Astrocyte of the hippocampus (primary cell): ENCODE data around the gene ENTREP1.
"Not testable (repeated sequence)": the region's sequence is repeated elsewhere in the genome, so short reads cannot be mapped to it uniquely, and the experiment has no call there.

Experiments
- DNase-seq: peaks from one replicate; pipeline ENCODE4 v3.0.0; 2011; ENCODE audit warnings: low read depth, low spot score

The ENTREP1 gene

GRCh38 chr9:69409936-69410335 is 84.9 kb downstream of the ENTREP1 start:
- DNase-seq, result not testable (repeated sequence)

- DNase-seq, result no peak
Measured at GRCh38 chr9:69411246-69411645, 86.2 kb downstream of the ENTREP1 start.

- no peak for DNase-seq
Measured at GRCh38 chr9:69411931-69412740, 87.1 kb downstream of the ENTREP1 start.

- peak; percentile 82 for DNase-seq
Measured at GRCh38 chr9:69412741-69413150, 87.7 kb downstream of the ENTREP1 start.

GRCh38 chr9:69420611-69421270 is 95.7 kb downstream of the ENTREP1 start:
- DNase-seq, result no peak

- DNase-seq, result peak; percentile 82
Measured at GRCh38 chr9:69421908-69422801, 97.1 kb downstream of the ENTREP1 start.

GRCh38 chr9:69425136-69425801 is 100.3 kb downstream of the ENTREP1 start:
- DNase-seq, result no peak

- DNase-seq, result no peak
Measured at GRCh38 chr9:69427286-69427685, 102.3 kb downstream of the ENTREP1 start.

GRCh38 chr9:69428017-69428785 is 103.2 kb downstream of the ENTREP1 start:
- no peak for DNase-seq

GRCh38 chr9:69429281-69429680 is 104.3 kb downstream of the ENTREP1 start:
- DNase-seq, result no peak

- no peak for DNase-seq
Measured at GRCh38 chr9:69430206-69430605, 105.2 kb downstream of the ENTREP1 start.

- DNase-seq, result no peak
Measured at GRCh38 chr9:69431203-69431602, 106.2 kb downstream of the ENTREP1 start.

GRCh38 chr9:69431777-69432176 is 106.8 kb downstream of the ENTREP1 start:
- DNase-seq, result peak; percentile 29

- no peak for DNase-seq
Measured at GRCh38 chr9:69432623-69433022, 107.6 kb downstream of the ENTREP1 start.

GRCh38 chr9:69433392-69433791 is 108.4 kb downstream of the ENTREP1 start:
- DNase-seq, result peak; percentile 7

GRCh38 chr9:69433968-69434367 is 109.0 kb downstream of the ENTREP1 start:
- DNase-seq, result no peak

GRCh38 chr9:69439654-69440053 is 114.6 kb downstream of the ENTREP1 start:
- DNase-seq, result not testable (repeated sequence)

- DNase-seq, result not testable (repeated sequence)
Measured at GRCh38 chr9:69440254-69440955, 115.4 kb downstream of the ENTREP1 start.
